Measurements from ENCODE around the gene ZNF273.
"Not testable (repeated sequence)": the region's sequence is repeated elsewhere in the genome, so short reads cannot be mapped to it uniquely, and the experiment has no call there.

Gene ZNF273

DNA sequence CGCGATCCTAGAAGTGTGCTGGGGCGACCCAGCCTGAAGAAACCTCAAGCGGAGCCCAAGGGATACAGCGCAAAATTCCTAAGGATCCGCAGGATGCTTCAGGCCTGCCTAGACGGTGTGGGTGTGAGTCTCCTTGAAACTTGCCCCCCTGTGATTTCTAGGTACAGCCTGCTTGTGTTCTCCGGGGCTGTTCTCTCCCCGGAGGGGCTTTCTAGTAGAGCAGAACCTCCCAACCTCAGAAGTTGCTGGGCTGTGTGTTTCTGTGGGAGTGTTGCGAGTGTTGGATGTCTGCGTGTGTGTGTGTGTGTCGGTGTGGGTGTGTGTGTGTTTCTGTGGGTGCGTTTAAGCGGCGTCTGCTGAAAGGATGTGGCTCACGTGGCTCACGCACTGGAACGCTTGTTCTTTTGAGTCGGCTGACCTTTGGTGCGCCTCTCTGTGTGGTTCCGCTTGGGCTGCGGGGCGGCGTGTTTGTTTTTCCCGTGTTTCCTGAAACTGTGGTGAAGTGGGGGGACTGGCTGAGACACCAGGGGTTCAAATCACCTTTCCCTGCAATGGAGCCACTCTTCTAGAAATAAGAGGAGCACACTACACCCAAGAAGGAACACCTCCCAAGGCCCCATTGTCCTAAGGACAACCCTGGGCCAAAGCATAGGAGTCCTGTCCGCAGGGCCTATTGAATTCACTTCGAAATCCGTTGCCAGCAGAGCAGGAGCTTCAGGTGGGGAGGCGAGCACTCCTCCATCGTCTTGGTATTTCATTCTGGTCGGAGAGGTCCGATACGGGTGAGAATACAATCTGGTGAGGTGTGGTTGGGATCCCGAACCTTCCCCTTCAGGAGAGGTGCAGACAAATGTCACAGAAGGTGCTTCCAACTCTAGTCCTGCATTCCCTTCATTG is 25.1 kb upstream of the ZNF273 start:
- DNase-seq: no peak

DNA sequence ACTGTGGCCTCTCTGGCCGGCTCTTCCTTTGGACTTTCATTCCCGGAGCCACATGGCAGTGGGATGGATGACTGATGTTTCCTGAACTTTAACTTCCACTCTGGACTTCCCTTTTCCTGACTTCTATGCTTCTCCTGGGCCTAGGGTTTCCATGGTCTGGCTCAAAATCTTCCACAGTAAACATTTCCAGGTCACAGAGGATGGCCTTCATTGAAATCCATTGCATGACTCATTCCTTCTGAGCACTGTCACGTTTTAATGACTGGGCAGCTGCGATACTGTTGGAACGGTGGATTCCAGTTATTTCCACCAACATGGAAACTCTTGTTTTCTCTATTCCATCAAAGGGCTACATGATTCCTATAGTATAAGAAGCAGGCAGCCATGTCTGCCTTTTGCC is 24.4 kb upstream of the ZNF273 start:
- no peak for DNase-seq

DNA sequence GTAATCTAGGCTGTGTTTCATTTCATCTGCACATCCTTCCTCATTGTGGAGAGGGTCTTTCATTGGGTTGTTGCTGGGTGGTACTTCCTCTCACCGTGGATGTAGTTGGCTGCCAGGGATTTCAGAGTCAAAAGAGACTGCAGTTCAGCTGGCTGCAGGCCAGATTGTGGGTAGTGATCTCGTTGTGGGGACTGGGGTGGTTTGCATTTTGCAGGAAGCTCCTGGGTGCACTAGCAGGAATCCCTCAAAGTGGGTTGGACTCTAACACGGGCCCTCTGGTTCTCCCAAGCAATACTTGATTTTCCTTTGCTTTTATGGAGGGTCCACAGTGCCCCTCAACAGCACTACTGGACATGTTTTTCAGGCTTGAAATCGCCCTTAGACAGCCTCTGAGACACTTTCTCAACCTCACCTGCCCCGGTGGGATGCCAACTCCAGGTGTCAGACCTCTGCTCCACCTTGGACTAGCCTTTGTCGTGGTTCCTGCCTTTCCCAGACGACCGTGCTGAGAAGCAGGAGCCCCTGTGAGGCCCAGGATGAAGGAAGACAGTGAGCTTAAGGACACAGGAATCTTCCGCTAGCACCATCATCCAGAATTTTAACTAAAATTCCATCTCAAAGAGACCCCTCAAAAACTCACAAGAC is 23.9 kb upstream of the ZNF273 start:
- DNase-seq: no peak

DNA sequence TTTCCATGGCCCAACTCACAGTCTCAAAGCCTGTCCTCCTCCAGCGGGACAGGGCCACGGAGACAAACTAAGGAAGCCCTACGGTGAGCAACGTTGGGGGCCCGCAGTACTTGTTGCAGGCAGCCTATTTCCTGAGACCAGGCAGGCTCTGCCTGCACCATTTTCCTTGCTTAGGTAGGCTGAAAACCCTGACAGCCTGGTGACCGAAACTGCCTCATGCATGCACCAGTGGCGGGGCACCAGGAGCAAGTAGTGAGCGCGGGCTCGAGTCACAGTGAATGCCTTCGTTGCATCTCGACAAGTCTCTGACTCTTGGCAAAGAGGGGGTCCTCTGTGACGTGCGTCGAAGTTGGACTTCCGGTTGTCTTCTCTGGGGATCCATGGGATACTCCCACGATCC is 23.3 kb upstream of the ZNF273 start:
- DNase-seq: no peak

DNA sequence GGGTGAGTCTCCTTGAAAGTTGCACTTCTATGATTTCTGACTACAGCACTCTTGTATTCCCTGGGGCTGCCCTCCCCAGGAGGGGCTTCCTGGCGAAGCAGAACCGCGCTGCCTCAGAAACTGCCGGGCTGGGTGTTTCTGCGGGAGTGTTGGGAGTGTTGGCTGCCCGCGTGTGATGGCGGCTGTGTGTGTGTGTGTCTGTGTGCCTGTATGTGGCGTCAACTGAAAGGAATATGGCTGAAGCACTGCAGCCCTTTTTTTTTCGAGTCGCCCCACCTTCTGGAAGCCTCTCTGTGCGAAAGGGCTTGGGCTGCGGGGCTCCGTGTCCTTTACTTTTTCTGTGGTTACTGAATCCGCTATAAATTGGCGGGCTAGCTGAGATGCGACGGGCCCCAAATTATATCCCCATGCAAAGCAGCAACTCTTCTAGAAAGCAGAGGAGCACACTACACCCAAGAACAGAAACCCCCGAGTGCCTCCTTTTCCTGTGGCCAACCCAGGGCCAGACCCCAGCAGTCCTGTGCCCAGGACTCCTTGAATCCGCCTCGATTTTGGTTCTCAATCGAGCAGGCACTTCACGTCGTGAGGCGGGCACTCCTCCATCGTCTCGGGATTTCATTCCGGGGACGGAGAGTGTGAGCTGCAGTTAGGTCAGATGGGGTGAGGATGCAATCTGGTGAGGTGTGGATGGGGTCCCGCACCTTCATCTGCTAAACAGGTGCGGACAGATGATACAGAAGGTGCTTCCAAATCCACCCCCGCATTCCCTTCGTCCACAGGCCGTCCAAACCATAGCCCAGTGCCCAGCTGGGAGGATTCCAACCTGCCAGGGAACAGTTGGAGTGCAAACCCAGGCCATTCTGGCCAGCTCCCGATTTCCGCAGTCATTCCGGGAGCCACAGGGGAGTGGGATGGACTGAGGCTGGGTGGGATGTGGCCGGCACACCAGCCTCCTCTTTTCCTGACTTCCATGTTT is 22.5 kb upstream of the ZNF273 start:
- DNase-seq: no peak

DNA sequence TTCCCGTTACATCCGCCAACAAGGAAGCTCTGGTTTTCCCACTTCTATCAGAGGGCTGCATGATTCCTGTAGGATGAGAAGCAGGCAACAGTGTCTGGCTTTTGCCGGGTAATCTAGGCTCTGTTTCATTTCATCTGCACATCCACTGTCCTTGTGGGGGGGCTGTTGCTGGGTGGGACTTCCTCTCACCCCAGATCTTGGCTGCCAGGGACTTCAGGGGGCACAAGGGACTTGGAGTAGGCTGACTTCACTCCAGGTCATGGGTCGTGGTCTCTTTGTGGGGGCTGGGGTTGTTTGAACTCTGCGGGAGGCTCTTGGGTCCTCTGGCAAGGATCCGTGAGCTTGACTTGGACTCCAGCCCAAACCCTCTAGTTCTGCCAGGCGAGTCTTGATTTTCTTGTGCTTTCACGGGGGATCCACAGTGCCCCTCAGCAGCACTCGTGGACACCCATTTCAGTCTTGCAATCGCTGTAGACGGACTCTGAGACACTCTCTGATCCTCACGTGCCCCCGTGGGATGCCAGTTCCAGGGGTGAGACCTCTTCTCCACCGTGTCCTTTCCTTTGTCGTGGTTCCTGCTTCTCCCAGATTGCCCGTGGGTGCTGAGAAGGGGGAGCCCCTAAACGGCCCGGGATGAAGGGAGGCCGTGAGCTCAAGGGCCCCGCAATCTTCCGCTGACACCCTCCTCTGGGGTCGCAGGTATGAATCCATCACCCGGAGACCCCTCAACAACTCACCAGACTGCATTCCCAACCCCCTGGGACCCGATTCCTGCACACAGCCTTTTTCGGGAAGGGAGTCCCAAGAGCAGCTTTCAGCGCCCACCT is 21.4 kb upstream of the ZNF273 start:
- no peak for DNase-seq

DNA sequence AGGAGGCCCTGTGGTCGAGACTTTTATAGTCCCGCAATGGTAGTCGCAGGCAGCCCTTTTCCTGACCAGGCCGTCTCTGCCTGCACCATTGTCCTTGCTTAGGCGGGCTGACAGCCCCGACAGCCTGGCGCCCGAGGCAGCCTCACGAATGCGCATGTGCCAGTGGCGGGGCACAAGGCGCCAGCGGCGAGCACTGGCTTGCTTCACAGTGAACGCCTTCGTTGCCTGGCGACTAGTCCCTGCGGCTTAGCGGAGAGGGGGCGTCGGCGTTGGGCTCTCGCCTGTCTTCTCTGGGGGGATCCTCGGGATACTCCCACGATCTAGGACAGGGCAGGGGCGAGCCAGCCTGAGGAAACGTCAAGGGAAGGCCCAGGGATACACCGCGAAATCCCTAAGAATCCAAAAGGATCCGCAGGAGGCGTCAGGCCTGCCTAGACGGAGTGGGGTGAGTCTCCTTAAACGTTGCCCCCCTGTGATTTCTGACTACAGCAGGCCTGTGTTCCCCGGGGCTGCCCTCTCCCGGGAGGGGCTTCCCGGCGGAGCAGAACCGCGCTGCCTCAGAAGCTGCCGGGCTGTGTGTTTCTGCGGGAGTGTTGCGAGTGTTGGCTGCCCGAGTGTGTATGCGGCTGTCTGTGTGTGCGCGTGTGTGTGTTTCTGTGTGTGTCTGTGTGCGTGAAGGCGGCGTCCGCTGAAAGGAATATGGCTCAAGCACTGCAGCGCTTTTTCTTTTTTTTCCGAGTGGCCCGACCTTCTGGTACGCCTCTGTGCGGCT is 20.5 kb upstream of the ZNF273 start:
- no peak for DNase-seq

DNA sequence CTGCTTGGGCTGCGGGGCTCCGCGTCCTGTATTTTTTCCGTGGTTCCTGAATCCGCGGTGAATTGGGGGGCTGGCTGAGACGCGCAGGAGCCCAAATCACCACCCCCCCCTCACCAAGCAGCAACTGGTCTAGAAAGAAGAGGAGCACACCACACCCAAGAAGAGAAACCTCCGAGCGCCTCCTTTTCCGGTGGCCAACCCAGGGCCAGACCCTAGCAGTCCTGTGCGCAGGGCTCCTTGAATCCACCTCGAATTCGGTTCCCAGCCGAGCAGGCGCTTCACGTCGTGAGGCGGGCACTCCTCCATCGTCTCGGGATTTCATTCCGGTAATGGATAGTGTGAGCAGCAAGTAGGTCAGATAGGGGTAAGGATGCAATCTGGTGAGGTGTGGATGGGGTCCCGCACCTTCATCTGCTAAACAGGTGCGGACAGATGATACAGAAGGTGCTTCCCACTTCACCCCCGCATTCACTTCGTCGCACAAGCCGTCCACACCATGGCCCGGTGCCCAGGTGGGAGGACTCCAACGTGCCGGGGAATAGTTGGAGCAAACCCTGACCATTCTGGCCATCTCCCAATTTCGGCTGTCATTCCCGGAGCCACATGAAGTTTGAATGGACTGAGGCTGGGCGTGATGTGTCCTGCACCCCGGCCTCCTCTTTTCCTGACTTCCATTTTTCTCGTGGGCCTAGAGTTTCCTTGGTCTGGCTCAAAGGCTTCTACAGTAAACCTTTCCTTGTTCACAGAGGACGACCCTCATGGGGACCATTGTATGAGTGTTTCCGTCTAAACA is 19.8 kb upstream of the ZNF273 start:
- no peak for DNase-seq

DNA sequence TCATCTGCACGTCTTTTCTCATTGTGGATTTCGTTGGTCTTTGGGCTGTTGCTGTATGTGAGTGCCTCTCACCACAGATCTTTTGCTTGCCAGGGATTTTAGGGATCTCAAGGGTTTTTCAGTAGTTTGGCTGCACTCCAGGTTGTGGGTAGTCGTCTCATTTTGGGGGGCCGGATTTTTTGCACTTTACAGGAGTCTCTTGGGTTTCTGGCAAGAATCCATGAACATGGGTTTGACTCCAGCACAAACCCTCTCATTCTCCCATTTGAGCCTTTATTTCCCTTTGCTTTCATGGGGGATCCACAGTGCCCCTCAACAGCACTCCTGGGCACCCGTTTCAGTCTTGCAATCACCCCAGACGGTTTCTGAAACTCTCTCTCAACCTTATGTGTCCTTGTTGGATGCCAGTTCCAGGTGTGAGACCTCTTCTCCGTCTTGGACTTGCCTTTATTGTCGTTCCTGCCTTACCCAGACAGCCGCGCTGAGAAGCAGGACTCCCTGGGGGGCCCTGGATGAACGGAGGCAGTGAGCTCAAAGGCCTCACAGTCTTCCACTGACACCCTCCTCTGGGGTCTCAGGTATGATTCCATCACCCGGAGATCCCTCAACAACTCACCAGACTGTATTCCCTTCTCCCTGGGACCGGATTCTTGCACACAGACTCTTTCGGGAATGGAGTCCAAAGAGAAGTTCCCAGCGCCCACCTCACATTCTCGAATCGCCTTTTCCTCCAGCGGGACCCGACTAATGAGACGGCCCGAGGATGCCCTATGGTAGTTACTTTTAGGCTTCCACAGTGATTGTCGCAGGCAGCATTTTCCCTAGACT is 18.8 kb upstream of the ZNF273 start:
- no peak for DNase-seq

DNA sequence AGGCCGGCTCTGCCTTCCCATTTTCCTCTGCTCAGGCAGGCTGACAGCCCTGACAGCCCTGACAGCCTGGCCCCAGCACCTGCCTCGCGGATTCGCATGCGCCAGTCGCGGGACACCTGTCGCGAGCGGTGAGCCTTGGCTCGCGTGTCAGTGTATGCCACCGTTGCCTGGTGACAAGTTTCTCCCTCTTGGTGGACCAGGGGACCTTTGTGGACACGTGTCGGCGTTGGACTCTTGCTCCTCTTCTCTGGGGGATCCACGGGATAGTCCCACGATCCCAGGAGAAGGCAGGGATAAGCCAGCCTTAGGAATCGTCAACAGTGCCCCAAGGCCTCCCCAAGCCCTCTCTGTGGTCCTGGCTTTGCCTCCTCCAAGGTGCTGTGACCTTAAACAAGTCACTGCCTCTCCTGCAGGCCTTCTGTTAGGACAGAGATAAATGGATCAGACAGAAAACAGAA is 18.1 kb upstream of the ZNF273 start:
- DNase-seq: no peak

DNA sequence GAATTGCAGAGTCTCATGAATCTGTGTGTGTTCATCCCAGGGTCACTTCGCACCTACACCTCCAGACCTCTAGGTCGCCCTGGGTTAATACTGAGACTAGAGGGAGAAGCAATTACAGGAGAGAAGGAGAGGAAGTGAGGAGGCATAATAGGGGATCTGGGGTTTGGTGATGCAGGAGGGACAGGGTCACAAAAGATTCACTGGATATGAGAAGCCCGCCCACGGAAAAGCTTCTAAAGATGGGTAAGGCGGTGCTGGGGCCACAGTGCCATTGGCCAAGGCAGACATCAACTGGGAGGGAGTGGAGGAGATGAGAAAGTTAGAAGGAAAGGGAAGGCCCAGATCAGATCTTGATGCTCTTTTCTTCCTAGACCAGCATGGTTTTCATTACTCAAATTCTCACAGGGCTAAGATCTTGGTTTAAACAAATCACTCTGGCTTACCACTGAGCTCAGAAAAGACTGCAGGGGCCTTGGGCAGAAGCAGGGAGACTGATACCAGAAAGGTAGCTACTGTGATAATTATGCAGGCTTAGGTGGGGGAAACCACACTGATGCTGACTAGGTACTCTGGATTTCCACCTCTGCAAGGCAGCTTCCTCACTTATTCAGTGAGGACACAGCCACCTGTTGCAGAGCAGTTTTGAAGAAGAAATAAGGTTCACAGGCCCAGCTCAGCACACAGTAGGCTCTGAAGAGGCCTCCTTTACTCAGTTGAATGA is 17.4 kb upstream of the ZNF273 start:
- DNase-seq: no peak

DNA sequence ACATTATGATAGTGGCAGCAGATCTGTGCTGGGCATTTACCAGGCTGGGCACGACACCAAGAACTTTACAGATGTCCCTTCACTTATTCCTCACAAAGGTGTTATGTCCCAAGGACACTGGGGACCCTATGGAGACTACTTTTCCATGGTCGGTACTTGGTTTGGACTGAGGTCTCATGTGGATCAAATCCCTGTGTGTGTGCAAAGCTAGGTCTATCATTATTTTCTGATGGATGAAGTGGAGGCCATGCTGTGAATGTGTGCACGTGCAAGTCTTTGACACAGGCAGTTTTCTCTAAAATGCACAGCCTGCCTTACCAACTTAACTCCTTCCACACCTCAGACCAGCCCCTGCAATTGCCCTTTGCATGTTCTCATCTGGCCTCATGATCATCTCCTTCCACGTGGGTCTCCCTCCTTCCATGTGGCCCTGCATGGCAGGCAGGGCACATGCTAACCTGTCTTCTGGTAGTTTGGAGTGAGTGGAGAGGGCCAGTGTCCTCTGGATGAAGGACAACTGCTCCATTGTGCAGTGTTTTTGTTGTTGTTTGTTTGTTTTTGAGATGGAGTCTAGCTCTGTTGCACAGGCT is 16.0 kb upstream of the ZNF273 start:
- no peak for DNase-seq

DNA sequence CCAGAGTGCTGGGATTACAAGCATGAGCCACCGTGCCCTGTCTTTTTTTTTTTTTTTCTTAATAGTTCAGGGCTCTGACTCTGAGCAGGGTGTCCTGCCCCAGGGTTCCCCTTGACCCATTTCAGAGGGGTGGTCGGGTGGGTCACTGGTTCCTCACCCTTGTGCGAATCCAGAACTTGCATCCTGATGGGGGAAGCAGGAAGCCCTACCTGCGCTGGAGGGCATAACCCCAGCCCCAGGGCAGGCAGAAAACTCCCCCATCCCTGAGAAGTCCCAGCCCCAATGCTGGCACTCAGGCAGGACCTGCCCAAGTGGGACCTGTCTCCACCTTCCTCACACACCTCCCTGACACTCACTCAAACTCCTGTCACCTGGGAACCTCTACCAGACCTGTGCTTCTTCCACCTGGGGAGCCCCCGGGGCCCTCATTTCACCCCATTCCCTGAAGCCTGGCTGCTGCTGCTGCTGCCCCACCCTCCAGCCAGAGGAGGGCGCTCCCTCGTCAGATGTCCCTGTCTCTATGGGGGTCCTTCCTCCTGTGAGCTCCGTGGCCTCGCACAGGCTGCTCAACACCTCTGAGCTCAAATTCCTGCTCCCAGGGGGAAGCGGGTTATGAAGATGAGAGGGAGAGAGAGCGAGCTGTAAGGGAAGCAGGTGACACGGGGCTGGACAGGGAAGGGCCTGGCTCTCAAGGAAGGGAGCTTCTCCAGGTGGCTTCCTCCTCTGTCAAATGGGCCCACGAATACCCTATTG is 15.1 kb upstream of the ZNF273 start:
- DNase-seq: no peak

DNA sequence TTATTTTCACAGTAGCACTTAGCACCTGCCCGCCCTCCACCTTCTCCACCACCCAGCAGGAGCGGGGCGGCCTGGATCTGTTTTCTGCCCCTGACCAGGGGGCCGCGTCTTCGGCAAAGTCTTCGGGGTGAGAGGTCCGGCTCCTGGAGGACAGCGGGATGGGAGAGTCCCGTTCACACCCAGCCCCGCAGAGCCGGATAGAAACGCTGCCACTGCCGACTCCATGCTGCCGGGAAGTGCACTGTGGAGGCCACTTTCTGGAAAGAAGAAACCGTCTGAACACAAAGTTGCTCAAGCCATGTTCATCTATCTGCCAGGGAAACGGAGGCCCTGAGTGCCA is 14.5 kb upstream of the ZNF273 start:
- DNase-seq: no peak

DNA sequence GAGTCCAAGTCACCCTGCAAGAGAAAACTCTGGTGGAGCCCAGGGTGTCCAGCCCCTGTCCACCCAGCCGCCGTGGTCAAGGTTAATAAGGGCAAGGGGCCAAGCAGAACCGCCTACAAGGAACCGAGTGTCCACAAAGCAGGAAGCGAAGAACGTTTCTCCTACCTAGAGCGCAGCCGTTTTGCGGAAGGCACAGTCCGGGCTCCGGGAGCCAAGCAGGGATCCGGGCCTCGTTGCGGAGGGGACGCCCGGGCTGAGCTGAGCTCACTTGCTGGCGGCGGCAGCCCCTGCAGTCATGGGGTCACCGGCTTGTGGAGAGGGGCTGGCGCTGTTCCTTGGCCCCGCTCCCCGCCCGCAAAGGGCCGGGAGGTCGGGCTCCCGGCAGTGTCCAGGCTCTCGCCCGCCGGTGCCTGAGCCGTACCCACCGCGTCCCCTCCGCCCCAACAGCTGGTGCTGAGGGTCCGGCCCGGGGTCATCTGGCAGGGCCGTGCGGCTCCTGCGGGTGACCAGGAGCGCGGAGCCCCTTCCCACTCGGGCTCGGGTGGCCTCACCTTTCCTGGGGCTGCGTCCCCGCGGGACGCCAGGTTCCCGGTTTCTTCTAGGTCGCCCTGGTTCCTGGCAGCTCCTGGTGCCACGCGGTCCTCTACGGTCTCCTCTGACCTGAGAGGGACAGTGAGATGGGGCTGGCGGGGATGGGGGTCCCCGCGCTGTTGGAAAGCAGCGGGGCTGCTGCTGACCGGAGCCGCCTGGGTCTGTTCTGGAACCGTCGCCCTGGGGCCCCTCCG is 14.0 kb upstream of the ZNF273 start:
- DNase-seq: no peak

DNA sequence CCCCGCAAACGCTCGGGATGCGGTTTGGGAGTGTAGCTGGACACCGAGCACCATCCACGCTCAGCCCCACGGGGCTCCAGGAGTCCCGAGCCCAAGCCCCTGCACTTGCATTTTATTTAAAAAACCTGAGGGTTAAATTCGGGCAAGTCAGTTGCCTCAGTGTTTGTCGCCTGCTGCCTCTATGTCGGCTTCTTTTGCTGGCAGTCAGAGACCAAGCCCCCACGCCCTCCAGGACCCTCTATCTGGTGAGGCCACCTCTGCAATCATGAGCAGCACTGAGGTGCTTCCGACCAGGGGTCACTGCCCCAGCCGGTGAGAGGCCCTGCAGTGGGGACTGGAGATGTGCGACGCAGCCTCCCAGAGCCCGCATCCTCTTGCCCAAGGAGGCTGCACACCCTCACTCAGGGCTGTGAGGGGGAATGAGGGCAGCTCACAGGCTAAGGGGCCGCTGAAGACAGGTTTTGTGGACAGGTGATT is 13.3 kb upstream of the ZNF273 start:
- no peak for DNase-seq

DNA sequence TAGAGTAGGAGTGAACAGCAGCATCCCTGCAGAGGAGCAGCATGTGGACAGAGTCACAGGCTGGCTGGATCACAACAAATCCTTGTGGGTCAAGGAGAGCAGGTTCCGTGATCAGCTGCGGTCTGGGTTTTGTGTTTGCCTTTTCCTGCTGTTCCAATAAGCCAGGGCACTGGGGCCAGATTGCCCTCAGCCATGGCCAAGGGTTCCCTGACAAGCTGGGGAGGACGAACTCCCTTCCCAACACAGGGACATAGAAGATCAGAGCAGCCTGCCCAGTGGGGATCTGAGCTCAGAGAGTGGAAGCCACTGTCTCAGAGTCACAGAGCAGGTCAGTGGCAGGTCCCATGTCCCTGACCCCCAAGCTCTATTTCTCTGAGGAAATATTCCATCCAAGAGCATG is 12.8 kb upstream of the ZNF273 start:
- not testable (repeated sequence) for DNase-seq

Measured in activated CD4-positive, alpha-beta T cell treated with anti-CD3 and anti-CD28 coated beads, Interleukin-10, Interleukin-2, amounts not matched to agents 100 ng/mL and 50 ng/mL, durations not matched to agents 16 hours and 8 hours (primary cell).